Activated T-helper 1 cell treated with anti-CD3 and anti-CD28 coated beads, Interleukin-12 subunit alpha, Interleukin-12 subunit beta, Interleukin-2, Interleukin-4 antibody, amounts not matched to agents 30 ng/mL and 10 ng/mL and 1 ng/mL, durations not matched to agents 14 hours and 24 hours and 36 hours (primary cell): ENCODE data around the gene ASIC2. TPM values are rescaled to one million over a fixed set of nuclear protein-coding genes. Genes with fewer than 3 reads are reported as not detected.

ENCODE experiments used
- DNase-seq: peaks from one replicate; pipeline ENCODE4 v3.0.0; 2021; ENCODE audit warnings: low spot score
- H3K27ac Mint-ChIP-seq: one replicate; pipeline ENCODE4 v1.8.0; 2021; ENCODE audit warnings: mild to moderate bottlenecking, mixed read lengths
- H3K27me3 Mint-ChIP-seq: one replicate; pipeline ENCODE4 v1.8.0; 2022; ENCODE audit warnings: mild to moderate bottlenecking, moderate library complexity, mixed read lengths; ENCODE audit not compliant: insufficient read depth
- H3K36me3 Mint-ChIP-seq: one replicate; pipeline ENCODE4 v1.8.0; 2021; ENCODE audit warnings: low read depth, mixed read lengths
- H3K4me1 Mint-ChIP-seq: one replicate; pipeline ENCODE4 v1.8.0; 2021; ENCODE audit warnings: low read depth, mixed read lengths
- H3K4me3 Mint-ChIP-seq: one replicate; pipeline ENCODE4 v1.8.0; 2021; ENCODE audit warnings: mild to moderate bottlenecking, moderate library complexity, mixed read lengths
- H3K9me3 Mint-ChIP-seq: one replicate; pipeline ENCODE4 v1.8.0; 2021; ENCODE audit warnings: mixed read lengths
- intact Hi-C: fragments of 100-400 bp; cut with micrococcal nuclease; formaldehyde crosslinking; loops from one replicate; pipeline ENCODE4 v1.15.1; 2024
- total RNA-seq: library from RNA; stranded (reverse); gene quantifications from 2 replicates; pipeline ENCODE4 v1.2.3, GENCODE V29; 2022

The ASIC2 gene
- total RNA-seq, 1 donor from 2014 or later = not detected

- no peak overlapping the region for H3K4me3 Mint-ChIP-seq
- H3K4me1 Mint-ChIP-seq = no peaks in the 10 kb centered on the region
- H3K9me3 Mint-ChIP-seq = no peaks in the 10 kb centered on the region
- peaks cover 4% of the 10 kb centered on the region for H3K27me3 Mint-ChIP-seq
- no peak overlapping the region for H3K27ac Mint-ChIP-seq
- intact Hi-C loops = no loop called here
- DNase-seq = no peak
- H3K36me3 Mint-ChIP-seq = no peaks in the 10 kb centered on the region
Observed at GRCh38 chr17:33183487-33184026, 109.5 kb downstream of the ASIC2 start.

GRCh38 chr17:33179151-33179550 is 113.9 kb downstream of the ASIC2 start:
- Mint-ChIP-seq H3K36me3 (no peaks in the 10 kb centered on the region), H3K4me3 (no peak overlapping the region), H3K4me1 (no peaks in the 10 kb centered on the region), H3K27me3 (peaks cover 7% of the 10 kb centered on the region), H3K27ac (no peak overlapping the region), H3K9me3 (no peaks in the 10 kb centered on the region)
- no peak for DNase-seq
- intact Hi-C loops = no loop called here

GRCh38 chr17:33178681-33179080 is 114.4 kb downstream of the ASIC2 start:
- H3K27me3 Mint-ChIP-seq = peaks cover 7% of the 10 kb centered on the region
- intact Hi-C loops = no loop called here
- H3K4me3 Mint-ChIP-seq = no peak overlapping the region

GRCh38 chr17:33175562-33175961 is 117.5 kb downstream of the ASIC2 start:
- no peaks in the 10 kb centered on the region for H3K9me3 Mint-ChIP-seq
- no peaks in the 10 kb centered on the region for H3K36me3 Mint-ChIP-seq
- intact Hi-C loops = no loop called here
- H3K27ac Mint-ChIP-seq = no peak overlapping the region
- H3K27me3 Mint-ChIP-seq = peaks cover 7% of the 10 kb centered on the region
- H3K4me1 Mint-ChIP-seq = no peaks in the 10 kb centered on the region
- H3K4me3 Mint-ChIP-seq = no peak overlapping the region
- no peak for DNase-seq

More at GRCh38 chr17:33178681-33179080, 114.4 kb downstream of the ASIC2 start:
- no peaks in the 10 kb centered on the region for H3K9me3 Mint-ChIP-seq
- H3K4me1 Mint-ChIP-seq = no peaks in the 10 kb centered on the region
- DNase-seq = no peak
- no peak overlapping the region for H3K27ac Mint-ChIP-seq
- no peaks in the 10 kb centered on the region for H3K36me3 Mint-ChIP-seq

- Mint-ChIP-seq H3K9me3 (no peaks in the 10 kb centered on the region), H3K4me1 (no peaks in the 10 kb centered on the region), H3K4me3 (no peak overlapping the region), H3K27me3 (peaks cover 10% of the 10 kb centered on the region), H3K36me3 (no peaks in the 10 kb centered on the region), H3K27ac (no peak overlapping the region)
- no peak for DNase-seq
- intact Hi-C loops = no loop called here
Observed at GRCh38 chr17:33171931-33172330, 121.2 kb downstream of the ASIC2 start.

GRCh38 chr17:33169580-33170285 is 123.4 kb downstream of the ASIC2 start:
- H3K27me3 Mint-ChIP-seq = peaks cover 8% of the 10 kb centered on the region
- H3K4me1 Mint-ChIP-seq = no peaks in the 10 kb centered on the region
- DNase-seq = no peak
- no peaks in the 10 kb centered on the region for H3K9me3 Mint-ChIP-seq
- H3K4me3 Mint-ChIP-seq = no peak overlapping the region
- intact Hi-C loops = no loop called here
- no peak overlapping the region for H3K27ac Mint-ChIP-seq
- no peaks in the 10 kb centered on the region for H3K36me3 Mint-ChIP-seq

- Mint-ChIP-seq H3K4me3 (no peak overlapping the region), H3K4me1 (no peaks in the 10 kb centered on the region), H3K27me3 (peaks cover 5% of the 10 kb centered on the region), H3K27ac (no peak overlapping the region), H3K9me3 (no peaks in the 10 kb centered on the region), H3K36me3 (no peaks in the 10 kb centered on the region)
- intact Hi-C loops = no loop called here
- no peak for DNase-seq
Observed at GRCh38 chr17:33167736-33168135, 125.4 kb downstream of the ASIC2 start.

- no peaks in the 10 kb centered on the region for H3K4me1 Mint-ChIP-seq
- intact Hi-C loops = no loop called here
- no peak overlapping the region for H3K27ac Mint-ChIP-seq
- H3K36me3 Mint-ChIP-seq = no peaks in the 10 kb centered on the region
- H3K27me3 Mint-ChIP-seq = peaks cover 5% of the 10 kb centered on the region
- no peak for DNase-seq
- no peak overlapping the region for H3K4me3 Mint-ChIP-seq
- no peaks in the 10 kb centered on the region for H3K9me3 Mint-ChIP-seq
Observed at GRCh38 chr17:33166472-33166871, 126.6 kb downstream of the ASIC2 start.

GRCh38 chr17:33164169-33164881 is 128.8 kb downstream of the ASIC2 start:
- Mint-ChIP-seq H3K4me1 (no peaks in the 10 kb centered on the region), H3K27me3 (peaks cover 5% of the 10 kb centered on the region), H3K4me3 (no peak overlapping the region), H3K27ac (no peak overlapping the region), H3K9me3 (no peaks in the 10 kb centered on the region), H3K36me3 (no peaks in the 10 kb centered on the region)
- intact Hi-C loops = no loop called here
- DNase-seq = no peak

- DNase-seq = no peak
- no peaks in the 10 kb centered on the region for H3K36me3 Mint-ChIP-seq
- H3K4me1 Mint-ChIP-seq = no peaks in the 10 kb centered on the region
- H3K27ac Mint-ChIP-seq = no peak overlapping the region
- no peaks in the 10 kb centered on the region for H3K9me3 Mint-ChIP-seq
- no peak overlapping the region for H3K4me3 Mint-ChIP-seq
- intact Hi-C loops = no loop called here
- peaks cover 5% of the 10 kb centered on the region for H3K27me3 Mint-ChIP-seq
Observed at GRCh38 chr17:33163533-33164168, 129.4 kb downstream of the ASIC2 start.

- Mint-ChIP-seq H3K4me1 (no peaks in the 10 kb centered on the region), H3K36me3 (no peaks in the 10 kb centered on the region), H3K4me3 (no peak overlapping the region), H3K27ac (no peak overlapping the region), H3K27me3 (peaks cover 3% of the 10 kb centered on the region), H3K9me3 (no peaks in the 10 kb centered on the region)
- no peak for DNase-seq
- intact Hi-C loops = no loop called here
Observed at GRCh38 chr17:33154869-33155455, 138.1 kb downstream of the ASIC2 start.

GRCh38 chr17:33152783-33153182 is 140.3 kb downstream of the ASIC2 start:
- Mint-ChIP-seq H3K4me1 (no peaks in the 10 kb centered on the region), H3K27me3 (peaks cover 3% of the 10 kb centered on the region), H3K9me3 (no peaks in the 10 kb centered on the region), H3K36me3 (no peaks in the 10 kb centered on the region), H3K27ac (no peak overlapping the region), H3K4me3 (no peak overlapping the region)
- DNase-seq = no peak
- intact Hi-C loops = no loop called here

- no peaks in the 10 kb centered on the region for H3K36me3 Mint-ChIP-seq
- H3K4me1 Mint-ChIP-seq = no peaks in the 10 kb centered on the region
- no peaks in the 10 kb centered on the region for H3K9me3 Mint-ChIP-seq
- no peak for DNase-seq
- peaks cover 3% of the 10 kb centered on the region for H3K27me3 Mint-ChIP-seq
- no peak overlapping the region for H3K27ac Mint-ChIP-seq
- intact Hi-C loops = no loop called here
- H3K4me3 Mint-ChIP-seq = no peak overlapping the region
Observed at GRCh38 chr17:33151565-33151964, 141.5 kb downstream of the ASIC2 start.
